Right renal pelvis (tissue), 4 donors: ENCODE results near the gene FGD4. TPM values are rescaled to one million over a fixed set of nuclear protein-coding genes. Genes with fewer than 3 reads are reported as not detected.
"Not testable (repeated sequence)": the region's sequence is repeated elsewhere in the genome, so short reads cannot be mapped to it uniquely, and the experiment has no call there.

Experiments
- DNase-seq, 4 donors: peaks; one replicate each; pipeline ENCODE4 v3.0.0-alpha.2; 2013; ENCODE audit warnings: low read depth in 4 of 4, low spot score in 3 of 4, missing footprints in 1 of 4
- polyA plus RNA-seq, 4 donors: library from polyadenylated mRNA; unstranded; fragments of 120-200 nt; gene quantifications; one replicate each; pipeline ENCODE4 v1.2.1, GENCODE V29; 2013; ENCODE audit not compliant: insufficient read length in 4 of 4

Gene FGD4
- polyA plus RNA-seq, 4 donors: 14.0 to 19.3 (median 17.8) TPM

DNA sequence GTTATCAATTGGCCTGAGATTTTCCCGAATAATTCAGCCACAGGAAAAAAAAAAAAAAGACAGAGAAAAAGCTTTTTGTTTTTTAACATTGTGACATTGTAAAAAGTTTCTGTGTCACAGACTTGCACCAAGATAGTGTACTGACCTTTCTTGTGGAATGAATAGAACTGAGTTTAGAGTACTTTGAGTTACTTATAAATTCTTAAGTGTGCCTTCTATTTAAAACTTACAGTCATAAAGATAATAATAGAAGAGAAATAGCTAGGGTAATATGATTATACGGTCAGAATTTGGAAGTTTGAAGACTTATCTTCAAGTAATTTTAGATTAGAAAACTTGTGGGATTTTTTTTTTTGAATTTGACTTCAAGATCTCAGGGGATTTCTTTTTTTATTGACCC is 88.8 kb downstream of the FGD4 start:
- no peak for DNase-seq

- DNase-seq: no peak
These were observed 89.7 kb downstream of the FGD4 start for GRCh38 chr12:32489070-32489469.

DNA sequence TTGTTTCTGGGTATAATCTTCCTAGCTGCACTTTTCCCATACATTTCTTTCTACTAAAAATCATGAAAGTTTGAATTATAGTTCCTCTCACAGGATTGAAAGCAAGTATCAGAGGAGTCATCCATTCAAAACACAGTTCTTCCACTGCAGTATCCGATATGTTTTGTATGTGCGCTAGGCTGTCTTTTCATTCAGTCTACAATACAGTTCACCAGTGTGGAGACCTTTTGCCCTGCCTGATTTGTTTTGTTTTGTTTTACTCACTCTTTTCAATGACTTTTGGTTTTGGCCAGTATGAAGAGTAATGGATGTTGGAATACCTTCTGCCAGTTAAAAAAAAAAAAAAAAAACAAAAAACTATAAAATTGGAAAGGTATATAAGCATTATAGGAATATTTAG is 91.4 kb downstream of the FGD4 start:
- DNase-seq: no peak

DNA sequence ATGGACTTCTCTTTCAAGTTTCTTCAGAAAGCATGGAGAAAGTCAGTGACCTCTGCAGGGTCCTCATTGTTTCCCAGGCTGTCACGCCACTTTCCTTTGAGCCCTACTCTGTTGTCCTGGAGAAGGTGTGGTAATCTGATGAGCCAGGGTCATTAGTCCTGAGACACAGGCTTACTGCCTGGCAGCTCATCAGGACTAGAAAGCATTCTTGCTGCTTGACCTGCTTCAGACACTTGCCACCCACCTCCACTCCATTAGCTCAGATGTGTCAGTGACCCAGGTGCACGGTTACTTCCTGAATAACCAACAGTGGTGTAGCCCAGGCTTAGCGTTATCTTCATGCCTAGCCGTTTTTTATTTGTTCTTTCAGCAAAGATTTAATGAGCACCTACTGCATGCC is 93.9 kb downstream of the FGD4 start:
- DNase-seq: no peak

DNA sequence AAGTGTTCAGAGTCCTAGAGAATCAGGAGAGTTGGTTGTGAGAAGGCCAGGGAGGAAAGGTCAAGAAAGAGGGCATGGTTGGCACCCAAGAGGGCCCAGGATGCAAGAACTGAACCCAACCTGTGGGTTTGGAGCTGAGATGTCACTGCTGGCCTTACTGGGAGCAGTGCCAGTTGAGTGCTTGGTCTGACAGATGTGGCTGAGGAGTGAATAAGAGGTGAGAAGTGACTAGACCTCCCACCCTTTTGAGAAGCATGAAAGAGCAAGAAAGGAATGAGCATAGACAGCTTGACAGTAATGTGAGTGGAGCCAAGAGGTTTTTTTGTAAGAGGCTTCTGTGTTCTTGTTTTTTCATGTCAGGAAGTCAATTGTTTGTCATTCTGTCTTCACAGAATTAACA is 95.3 kb downstream of the FGD4 start:
- DNase-seq: no peak

GRCh38 chr12:32496946-32497345 is 97.6 kb downstream of the FGD4 start:
- DNase-seq: no peak

GRCh38 chr12:32497864-32498263 is 98.5 kb downstream of the FGD4 start:
- no peak for DNase-seq

DNA sequence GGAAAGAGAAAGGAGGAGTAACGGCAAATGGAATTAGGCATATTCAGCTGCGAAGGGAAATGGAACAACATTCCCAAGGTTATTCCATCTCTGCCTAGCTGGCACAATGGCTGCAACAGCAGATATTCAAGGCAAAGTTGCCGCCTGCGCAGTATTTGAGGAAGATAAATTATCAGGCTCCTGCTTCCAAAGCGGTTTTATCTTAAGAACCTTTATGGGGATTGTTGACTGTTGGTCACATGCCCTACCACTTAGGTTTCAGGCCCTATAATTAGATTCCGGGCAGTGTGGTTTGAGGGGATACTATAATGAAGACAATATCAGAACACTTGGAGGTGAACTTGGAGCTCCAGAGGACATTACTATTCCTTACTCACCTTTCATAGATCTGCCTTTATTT is 99.7 kb downstream of the FGD4 start:
- DNase-seq: no peak

GRCh38 chr12:32501835-32502333 is 102.5 kb downstream of the FGD4 start:
- peak in 3 of 4 donors; percentile 32 to 67 (median 60) for DNase-seq

DNA sequence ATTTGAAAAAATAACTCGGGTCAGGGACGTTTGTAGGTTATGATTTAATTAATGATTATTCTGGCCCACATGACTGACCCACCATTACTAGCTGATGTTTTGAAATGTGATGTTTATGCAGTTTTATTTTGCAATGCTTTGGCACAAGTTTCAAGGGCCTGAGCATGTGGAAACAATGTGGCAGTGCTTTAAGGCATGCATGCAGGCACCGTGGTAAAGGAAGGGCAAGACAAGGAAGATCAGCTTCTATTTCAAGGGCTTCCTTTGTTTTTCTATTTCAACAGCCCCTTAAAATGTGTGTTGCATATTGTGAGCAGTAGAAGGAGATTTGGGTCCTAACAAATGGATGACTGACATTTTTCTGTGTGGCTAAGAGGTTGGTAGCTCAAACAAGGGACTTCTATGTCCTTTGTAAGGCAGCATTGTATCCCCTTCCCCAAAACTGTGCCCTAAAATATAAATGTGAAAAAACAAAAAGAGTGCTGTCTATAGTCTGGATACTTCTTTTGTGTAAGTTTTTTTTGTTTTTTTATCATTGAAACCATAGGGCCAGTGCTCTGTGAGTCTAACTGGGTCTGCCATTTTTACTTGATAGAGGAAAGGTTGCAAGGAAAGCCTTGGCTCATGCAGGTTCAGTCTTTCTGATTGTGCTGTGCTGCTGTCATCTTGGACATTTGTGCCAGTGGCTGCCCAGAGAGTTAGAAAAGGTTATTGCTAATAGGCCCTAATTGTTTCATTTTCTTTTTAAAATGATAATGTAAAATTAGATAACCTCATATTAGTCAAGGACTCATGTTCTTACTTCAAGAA is 103.5 kb downstream of the FGD4 start:
- no peak for DNase-seq

DNA sequence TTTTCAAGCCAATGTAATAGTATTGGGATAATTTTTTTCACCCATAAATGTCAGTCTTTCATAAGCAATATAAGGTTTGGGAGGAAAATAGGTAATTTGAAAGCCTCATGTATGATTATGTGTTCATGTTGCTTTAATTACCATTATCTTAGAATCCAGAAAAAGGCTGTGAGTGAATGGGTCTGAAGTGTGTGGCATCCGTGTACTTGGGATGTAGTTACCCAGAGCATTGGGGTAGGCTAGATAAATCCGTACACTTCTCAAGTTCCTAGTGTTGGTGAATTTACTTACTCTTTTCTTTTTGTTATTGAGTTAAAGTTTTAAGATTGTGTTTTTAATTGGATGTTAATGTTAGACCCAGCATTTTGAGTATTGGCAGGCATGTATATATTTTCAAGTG is 104.4 kb downstream of the FGD4 start:
- DNase-seq: no peak

DNA sequence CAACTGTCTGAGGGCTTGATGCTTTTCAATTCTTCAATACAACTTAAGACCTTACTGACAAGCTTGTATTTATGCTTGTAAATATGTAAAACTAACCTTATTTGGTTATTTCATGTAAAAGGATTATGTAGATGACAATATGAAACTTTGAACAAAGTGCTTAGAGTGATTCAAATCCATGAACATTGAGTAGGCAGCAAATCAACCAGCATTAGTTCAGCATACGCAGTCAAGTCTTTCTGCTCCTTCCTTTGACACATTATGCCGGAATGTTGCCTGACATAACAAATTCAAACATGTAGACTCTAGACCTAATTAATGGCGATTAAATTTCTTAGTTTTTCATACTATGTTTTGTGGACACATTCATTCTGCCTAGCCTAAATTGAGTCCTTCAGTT is 105.2 kb downstream of the FGD4 start:
- DNase-seq: no peak

DNA sequence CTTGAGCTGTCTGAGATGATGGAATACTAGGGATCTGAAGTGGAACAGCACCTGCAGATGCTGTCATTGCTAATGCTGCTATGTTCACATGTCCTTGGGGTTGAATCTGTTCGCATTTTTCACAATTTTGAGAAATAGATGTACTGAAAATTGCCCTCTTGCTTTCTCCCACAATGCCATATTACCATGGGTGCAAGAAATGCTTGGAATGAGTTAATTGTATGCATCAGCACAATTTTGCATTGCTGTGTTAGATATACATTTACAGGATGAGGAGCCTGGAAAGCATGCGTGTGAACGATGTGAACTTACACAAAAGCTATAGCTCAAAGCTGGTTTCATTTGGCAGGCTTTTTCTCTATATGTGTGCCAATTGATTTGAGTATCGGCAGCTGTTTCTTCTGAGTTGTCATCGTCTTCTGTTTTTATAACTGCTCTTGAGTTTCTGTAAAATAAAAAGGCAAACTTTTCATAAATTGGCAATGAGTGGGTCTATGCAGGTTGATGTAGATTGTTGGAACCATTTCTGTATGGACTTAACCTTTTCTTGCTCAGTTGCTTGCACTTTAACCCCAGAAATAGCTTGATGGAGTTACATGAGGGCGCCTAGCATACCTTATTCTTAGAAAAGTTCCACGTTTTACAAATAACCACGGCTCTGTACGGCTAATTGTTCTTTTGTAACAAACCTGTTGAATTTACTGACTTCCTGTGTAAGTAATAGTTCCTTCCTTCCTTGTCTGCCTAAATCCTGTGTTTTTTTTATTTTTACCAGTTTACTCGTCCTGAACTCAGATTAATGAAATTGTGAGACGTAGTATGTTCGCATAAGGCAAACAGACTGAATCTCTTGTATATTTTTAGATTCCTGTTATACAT is 105.9 kb downstream of the FGD4 start:
- DNase-seq: no peak

DNA sequence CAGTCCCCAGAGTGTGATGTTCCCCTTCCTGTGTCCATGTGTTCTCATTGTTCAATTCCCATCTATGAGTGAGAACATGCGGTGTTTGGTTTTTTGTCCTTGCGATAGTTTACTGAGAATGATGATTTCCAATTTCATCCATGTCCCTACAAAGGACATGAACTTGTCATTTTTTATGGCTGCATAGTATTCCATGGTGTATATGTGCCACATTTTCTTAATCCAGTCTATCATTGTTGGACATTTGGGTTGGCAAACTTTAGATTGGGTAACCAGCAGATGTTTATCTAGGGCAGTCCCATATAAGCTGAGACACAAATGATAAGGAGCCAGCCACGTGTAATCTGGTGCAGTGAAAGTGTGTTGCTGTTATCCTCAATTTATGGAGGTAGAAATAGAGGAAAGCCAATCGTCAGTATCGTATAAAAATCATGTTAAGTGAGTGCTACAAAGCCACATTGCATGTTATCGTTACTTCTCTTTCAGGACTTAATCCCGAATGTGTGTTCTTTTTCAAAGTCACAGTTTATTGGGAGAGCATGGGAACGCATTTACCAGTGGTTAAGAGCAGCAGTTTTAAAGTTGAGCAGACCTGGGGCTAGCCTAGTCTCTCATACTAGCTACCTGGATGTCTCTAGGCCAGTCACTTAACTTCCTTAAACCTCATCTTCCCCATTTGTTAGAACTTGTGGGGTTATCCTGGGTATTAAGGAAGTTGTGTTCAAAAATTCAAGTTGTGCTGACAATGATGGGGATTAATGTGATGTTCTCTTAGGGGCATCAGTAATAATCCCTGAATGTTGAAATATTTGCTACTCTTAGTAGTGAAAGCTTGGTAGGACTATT is 108.0 kb downstream of the FGD4 start:
- DNase-seq: not testable (repeated sequence)

GRCh38 chr12:32507942-32508320 is 108.6 kb downstream of the FGD4 start:
- DNase-seq: no peak

DNA sequence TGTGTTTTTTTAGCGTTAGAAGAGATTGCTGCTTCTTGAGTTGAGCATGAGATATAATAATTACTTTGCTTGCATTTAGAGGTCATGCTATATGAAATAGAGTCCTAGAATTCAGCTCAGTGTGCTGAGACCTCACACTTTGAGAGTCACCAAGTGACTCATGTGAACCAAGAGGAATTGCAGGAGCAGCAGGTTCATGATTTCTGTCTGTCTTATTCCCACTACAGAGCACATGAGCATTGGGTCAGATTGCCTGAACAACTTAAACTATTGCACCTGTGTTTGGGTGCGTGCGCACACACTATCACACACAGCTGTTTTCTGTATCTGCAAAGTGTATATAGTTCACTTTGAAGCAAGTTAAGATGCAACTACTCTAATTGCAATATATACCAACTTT is 109.3 kb downstream of the FGD4 start:
- no peak for DNase-seq

DNA sequence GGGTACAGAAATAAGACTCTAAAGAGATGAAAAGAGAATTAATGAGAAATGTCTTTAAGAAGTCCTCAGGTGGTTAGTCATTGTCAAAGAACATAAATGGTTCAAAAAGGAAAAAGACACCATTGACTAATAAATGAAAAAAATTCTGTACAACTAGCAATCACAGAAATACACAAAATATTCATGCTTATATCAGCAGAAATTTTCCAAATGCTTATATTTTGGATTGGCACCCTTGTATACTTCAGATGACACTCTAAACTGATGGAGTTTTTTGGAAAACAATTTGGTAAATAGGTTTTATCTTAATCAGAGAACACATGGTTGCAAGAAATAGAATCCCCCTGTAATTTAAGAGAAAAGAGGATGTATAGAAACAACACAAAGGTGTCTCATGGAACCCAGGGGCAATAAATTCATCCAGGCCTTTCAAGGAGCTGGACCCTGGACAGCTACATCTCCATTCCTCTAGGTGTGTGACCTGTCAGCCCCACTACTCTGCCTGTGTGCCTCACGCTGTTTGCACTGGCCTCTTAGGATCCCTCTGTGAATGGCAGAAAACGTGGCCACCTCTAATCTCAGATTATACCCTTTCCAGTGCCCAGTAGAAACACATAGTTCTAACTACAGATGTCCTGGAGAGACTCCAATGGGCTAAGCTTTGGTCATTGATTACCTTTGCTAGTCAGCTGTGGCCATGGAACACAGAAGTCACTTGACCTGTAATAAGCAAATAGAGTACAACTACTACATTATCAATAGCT is 110.2 kb downstream of the FGD4 start:
- no peak for DNase-seq

DNA sequence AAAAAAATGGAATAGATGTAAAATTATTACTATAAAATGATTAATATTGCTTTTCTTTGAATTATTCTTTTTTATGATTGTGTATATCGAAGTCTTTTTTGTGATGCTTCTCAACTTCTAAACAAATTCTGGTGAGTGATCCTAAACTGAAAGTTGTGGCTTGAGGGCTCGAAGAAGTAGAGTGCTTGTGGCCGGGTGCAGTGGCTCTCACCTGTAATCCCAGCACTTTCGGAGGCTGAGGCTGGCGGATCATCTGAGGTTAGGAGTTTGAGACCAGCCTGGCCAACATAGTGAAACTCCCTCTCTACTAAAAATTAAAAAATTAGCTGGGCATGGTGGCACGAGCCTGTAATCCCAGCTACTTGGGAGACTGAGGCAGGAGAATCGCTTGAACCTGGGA is 112.6 kb downstream of the FGD4 start:
- DNase-seq: not testable (repeated sequence)

DNA sequence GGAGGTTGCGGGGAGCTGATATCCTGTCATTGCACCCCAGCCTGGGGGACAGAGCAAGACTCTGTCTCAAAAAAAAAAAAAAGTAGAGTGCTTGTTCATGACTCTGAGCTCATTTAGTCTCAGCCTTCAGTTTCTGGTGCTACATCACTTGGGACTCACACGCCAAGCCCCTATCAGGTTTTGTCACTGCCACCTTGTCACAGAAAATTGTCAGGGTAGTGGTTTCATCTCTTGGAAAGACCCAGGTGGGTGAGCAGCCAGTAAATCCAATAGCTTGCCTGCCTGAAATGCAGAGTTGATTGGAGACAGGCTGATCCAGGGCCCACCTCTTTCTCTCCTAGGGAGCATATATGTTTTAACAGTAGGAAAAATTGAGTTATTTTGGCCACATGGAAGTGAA is 113.0 kb downstream of the FGD4 start:
- no peak for DNase-seq

GRCh38 chr12:32512910-32513309 is 113.6 kb downstream of the FGD4 start:
- no peak for DNase-seq
